Subcutaneous adipose tissue (tissue), 4 donors: ENCODE measurements around the gene ZNF618. TPM values are rescaled to one million over a fixed set of nuclear protein-coding genes. Genes with fewer than 3 reads are reported as not detected.

Experiments
- CTCF ChIP-seq: fragments of 450-650 bp; IDR thresholded peaks from one replicate; pipeline ENCODE4 v1.5.1; 2016; ENCODE audit warnings: low read depth, mild to moderate bottlenecking, control low read depth, antibody characterized with exemption, moderate library complexity
- total RNA-seq, 4 donors: library from RNA; depleted of rRNA; stranded (reverse); fragments of >200 nt; gene quantifications; one replicate each; pipeline ENCODE4 v1.1.0, GENCODE V29; 2016

The ZNF618 gene
- total RNA-seq, 4 donors from 2014 or later: 3.7 to 7.7 (median 4.4) TPM

DNA sequence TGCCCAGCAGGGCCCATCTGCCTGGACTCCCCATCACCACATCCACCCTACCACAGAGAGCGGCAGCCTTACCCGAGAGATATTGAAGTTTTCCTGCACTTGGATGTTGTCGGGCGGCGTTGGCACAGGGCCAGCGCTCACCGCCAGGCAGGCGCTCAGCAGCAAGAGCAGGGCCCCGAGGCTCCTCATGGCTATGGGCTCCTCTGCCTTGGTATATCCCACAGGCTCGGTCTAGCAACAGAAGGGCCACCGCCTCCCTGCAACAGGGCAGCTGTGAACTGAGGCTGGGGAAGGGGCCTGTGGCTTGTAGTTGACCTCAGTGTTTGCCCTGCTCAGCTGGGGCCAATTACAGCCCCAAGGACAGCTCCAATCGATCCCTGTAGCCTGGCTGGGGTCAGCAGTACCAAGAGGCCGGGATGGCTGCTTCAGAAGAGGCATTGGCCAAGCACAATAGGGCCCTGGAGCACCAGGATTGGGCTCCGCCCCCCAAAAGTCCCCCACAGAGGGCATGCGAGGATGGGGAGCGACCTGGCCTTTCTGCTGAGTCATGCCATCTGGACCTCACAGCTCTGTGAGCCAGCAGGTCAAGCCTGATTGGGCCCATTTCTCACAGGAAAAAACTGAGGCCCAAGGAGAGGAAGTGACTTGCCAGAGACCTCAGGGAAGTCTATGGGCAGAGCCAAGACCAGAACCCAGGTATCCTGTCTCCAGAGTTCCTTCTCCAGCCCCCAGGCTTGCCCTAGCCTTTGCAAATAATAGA lies 202.1 kb downstream of the ZNF618 start, which contains the start of gene AMBP:
Gene AMBP (minus strand): TSS at position 280 of the 760 bp plus-strand sequence. CDS start 91 bp downstream, at position 189.
- TF ChIP-seq CTCF: no peak

GRCh38 chr9:114078781-114079156 lies 202.7 kb downstream of the ZNF618 start:
- no peak for TF ChIP-seq CTCF

- TF ChIP-seq CTCF: no peak
These were observed 204.2 kb downstream of the ZNF618 start for GRCh38 chr9:114080195-114080772.

DNA sequence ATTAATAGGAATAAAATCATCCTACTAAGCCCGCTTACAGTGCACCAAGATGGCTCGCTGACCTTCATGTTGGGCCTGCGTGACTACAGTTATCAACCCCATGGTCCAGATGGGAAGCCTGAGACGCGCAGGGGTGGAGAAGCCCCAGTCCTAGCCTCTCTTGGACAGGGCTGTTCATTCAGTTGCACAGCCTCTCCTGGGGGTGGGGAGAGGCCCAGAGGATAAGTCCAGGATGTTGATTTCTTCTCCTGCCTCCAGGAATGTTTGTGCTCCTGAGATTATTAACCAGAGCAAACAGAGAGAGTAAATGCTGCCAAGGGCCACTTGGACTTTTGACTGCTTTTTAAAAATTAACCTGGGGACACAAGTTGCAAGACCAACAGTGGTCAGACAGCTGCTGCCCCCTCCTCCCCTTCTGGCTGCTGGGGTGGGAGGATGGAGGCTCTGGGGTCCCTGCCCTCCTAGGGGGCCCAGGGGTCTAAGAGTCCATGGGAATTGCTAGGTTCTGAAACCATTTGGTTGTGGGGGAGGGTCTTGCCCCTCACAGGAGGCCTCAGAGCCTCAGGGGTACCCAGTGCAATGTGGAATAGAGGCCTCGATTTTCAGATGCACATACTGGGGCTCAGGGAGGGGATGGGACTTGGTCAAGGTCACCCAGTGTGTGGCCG lies 204.8 kb downstream of the ZNF618 start:
- TF ChIP-seq CTCF: no peak

- TF ChIP-seq CTCF: no peak
These were observed 205.4 kb downstream of the ZNF618 start for GRCh38 chr9:114081441-114082016.

DNA sequence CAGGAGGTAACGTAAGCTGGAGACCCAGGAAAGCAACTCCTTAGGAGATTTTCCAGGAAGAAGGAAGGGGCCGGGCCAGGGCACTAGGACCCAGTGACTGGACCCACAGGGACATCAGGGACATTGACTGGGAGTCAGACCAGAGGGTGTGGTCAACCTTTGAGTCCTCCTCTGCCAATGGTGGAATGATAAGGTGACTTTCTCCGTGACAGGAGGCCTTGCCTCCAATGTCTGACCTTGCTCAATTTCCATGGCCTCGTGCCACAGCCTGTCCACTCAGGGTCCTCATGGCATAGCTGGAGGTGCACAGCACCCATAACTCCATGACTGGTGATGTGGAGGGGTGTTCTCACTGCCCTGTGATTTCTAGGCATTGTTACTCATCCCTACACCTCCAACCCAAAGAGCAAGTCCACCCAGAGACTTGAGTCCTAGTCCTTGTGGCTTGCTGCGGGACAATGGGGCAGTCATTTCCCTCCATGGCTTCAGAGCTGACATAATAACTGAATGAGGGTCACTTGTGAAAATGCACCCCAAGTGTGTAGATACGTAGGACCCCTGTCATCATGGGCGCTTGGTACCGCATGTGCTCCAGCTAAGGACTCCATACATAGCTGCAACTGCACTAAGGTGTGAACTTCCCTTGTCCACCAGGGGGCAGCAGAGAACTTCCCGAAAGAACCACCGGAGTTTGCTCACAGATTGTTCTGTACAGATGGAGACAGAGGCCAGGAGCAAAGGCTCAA lies 206.1 kb downstream of the ZNF618 start:
- no peak for TF ChIP-seq CTCF

DNA sequence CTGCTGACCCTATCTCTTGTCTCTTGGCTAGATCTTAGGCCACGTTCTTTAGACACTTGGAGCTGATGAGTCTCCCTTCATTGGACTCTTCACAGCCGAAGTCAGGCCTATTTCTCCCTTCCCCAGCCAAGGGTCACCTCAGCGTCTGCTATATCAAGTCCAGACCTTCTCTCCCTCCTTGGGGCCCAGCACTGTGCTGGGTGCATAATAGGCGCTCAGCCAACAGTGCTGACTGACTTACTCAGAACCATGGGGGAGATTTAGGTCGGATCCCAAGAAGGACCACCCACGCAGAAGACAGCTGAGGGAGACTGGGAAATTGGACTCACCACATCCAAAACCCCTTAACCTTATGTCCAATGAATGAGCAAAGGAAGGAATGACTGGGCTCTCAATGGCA lies 207.6 kb downstream of the ZNF618 start:
- no peak for TF ChIP-seq CTCF
